Upper lobe of left lung (tissue), 4 donors: ENCODE measurements around the gene GRB10.
A peak's percentile ranks its signal among the peaks of the same experiment; 100 is the strongest.

ENCODE experiments used
- CTCF ChIP-seq, 6 experiments: fragments of 450-650 bp in 4 of 6; fragments of 200-600 bp in 2 of 6; sonication (generic) in 2 of 6; IDR thresholded peaks; one replicate each; pipeline ENCODE4 v1.5.1; 2016 to 2019; ENCODE audit warnings: antibody characterized with exemption in 6 of 6
- EP300 ChIP-seq, 4 donors: sonication (generic); formaldehyde crosslinking; IDR thresholded peaks; one replicate each; pipeline ENCODE4 v1.5.1; 2017; ENCODE audit warnings: antibody characterized with exemption in 4 of 4, control low read depth in 2 of 4
- POLR2A ChIP-seq, 4 donors: fragments of 450-650 bp; IDR thresholded peaks; one replicate each; pipeline ENCODE4 v1.5.1; 2016 to 2017; ENCODE audit warnings: antibody characterized with exemption in 4 of 4, mild to moderate bottlenecking in 2 of 4
- POLR2AphosphoS5 ChIP-seq, 2 donors: sonication (generic); formaldehyde crosslinking; IDR thresholded peaks; one replicate each; pipeline ENCODE4 v1.5.1; 2017; ENCODE audit warnings: antibody characterized with exemption in 2 of 2

- TF ChIP-seq CTCF (IDR thresholded peaks at IDR 0.05) (no peak), POLR2AphosphoS5 (IDR thresholded peaks at IDR 0.05) (peak in 1 of 2 donors; percentile 29), POLR2A (IDR thresholded peaks at IDR 0.05) (no peak), EP300 (IDR thresholded peaks at IDR 0.05) (peak in 1 of 4 donors; percentile 4)
Observed at GRCh38 chr7:50656141-50656895, 126.4 kb downstream of the GRB10 start.
